ENCODE measurements around the gene MACROD2.

DNA sequence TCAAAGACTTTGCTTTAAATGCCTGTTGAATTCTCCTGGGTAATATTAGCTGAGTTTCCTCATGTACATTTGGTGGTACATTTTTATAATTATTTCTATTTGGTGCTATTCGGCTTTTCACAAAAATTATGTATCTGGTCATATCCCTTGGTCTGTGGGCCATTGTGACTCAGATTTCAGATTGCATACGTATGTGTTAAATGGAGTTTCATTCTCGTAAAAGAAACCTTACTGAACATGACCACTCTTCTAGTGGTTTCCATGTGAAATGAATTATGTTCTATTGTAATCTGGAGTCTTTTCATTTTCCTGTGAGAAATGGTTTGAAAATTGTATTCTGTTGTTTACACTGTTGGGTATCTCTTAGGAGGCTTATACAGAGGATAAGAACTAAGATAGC lies 728.3 kb downstream of the MACROD2 start:
- TF ChIP-seq, protein P1, sequence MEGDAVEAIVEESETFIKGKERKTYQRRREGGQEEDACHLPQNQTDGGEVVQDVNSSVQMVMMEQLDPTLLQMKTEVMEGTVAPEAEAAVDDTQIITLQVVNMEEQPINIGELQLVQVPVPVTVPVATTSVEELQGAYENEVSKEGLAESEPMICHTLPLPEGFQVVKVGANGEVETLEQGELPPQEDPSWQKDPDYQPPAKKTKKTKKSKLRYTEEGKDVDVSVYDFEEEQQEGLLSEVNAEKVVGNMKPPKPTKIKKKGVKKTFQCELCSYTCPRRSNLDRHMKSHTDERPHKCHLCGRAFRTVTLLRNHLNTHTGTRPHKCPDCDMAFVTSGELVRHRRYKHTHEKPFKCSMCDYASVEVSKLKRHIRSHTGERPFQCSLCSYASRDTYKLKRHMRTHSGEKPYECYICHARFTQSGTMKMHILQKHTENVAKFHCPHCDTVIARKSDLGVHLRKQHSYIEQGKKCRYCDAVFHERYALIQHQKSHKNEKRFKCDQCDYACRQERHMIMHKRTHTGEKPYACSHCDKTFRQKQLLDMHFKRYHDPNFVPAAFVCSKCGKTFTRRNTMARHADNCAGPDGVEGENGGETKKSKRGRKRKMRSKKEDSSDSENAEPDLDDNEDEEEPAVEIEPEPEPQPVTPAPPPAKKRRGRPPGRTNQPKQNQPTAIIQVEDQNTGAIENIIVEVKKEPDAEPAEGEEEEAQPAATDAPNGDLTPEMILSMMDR (IDR thresholded peaks at IDR 0.05), result no peak
- TF ChIP-seq POLR2A (IDR thresholded peaks at IDR 0.05), result no peak
